Right lobe of liver (tissue), 6 donors: ENCODE data around the gene KRT8. TPM values are rescaled to one million over a fixed set of nuclear protein-coding genes. Genes with fewer than 3 reads are reported as not detected.

ENCODE experiments used
- ATAC-seq, 4 donors: fragments of 200-7000 bp; cut with Tn5 transposase; one replicate each; pipeline ENCODE4 v1.9.1; 2020; ENCODE audit warnings: mild to moderate bottlenecking in 4 of 4, moderate library complexity in 4 of 4
- DNase-seq, 3 donors: peaks; one replicate each; pipeline ENCODE4 v3.0.0-alpha.2; 2020
- H3K27ac ChIP-seq, 3 donors: fragments of 200-600 bp; one replicate each; pipeline ENCODE4 v1.8.0; 2022
- H3K27me3 ChIP-seq, 2 donors: fragments of 200-600 bp; one replicate each; pipeline ENCODE4 v1.8.0; 2022
- H3K36me3 ChIP-seq, 4 donors: fragments of 200-600 bp; sonication (generic) in 1 of 4; one replicate each; pipeline versions ENCODE4 v1.5.1 to v1.8.0; 2017 to 2022; ENCODE audit warnings: control low read depth in 1 of 4
- H3K4me1 ChIP-seq, 4 donors: fragments of 200-600 bp; sonication (generic) in 1 of 4; one replicate each; pipeline versions ENCODE4 v1.5.1 to v1.8.0; 2017 to 2022; ENCODE audit warnings: control low read depth in 1 of 4
- H3K4me3 ChIP-seq, 3 donors: fragments of 200-600 bp; one replicate each; pipeline ENCODE4 v1.8.0; 2022
- H3K9me3 ChIP-seq, 4 donors: fragments of 200-600 bp; sonication (generic) in 1 of 4; one replicate each; pipeline versions ENCODE4 v1.5.1 to v1.8.0; 2017 to 2022; ENCODE audit warnings: control low read depth in 1 of 4
- CTCF ChIP-seq, 4 donors: fragments of 200-600 bp in 3 of 4; fragments of 450-650 bp in 1 of 4; IDR thresholded peaks; one replicate each; pipeline versions ENCODE4 v1.5.1 to v1.8.0; 2016 to 2022; ENCODE audit warnings: antibody characterized with exemption in 4 of 4, mild to moderate bottlenecking in 2 of 4
- POLR2A ChIP-seq: fragments of 450-650 bp; IDR thresholded peaks from one replicate; pipeline ENCODE4 v1.6.1; 2017; ENCODE audit warnings: antibody characterized with exemption, mild to moderate bottlenecking
- WGBS: methylation state at CpG from one replicate; pipeline ENCODE4 v1.1.6; 2018; ENCODE audit warnings: low coverage, low lambda C conversion rate; ENCODE audit not compliant: insufficient coverage; ENCODE audit errors: missing lambda C conversion rate; 5-methylcytosine and 5-hydroxymethylcytosine counted together
- intact Hi-C, 2 donors: fragments of 100-400 bp; cut with DNase I; formaldehyde crosslinking; loops; one replicate each; pipeline versions ENCODE4 v1.11.2 to v1.14.1; 2022
- total RNA-seq, 6 experiments: library from RNA; depleted of rRNA in 2 of 6; stranded (reverse); fragments of >200 nt in 2 of 6; fragmentation: NEBNext Ultra II Directional in 3 of 6; extraction: Animal tissue kit (Norgen Biotek cat#: 25700) in 3 of 6; gene quantifications; one replicate each; pipeline versions ENCODE4 v1.1.0 to v1.2.4, GENCODE V29; 2016 to 2023
- donor health status: DM: no; HTN: yes; CAD: no.
- donor health status: DM: no; HTN: no; CAD: no.
- donor health status: DM: no; HTN: no; CAD: no.
- donor health status: DM: no; HTN: yes; CAD: no.
- donor health status: DM: no; HTN: yes; CAD: no.

Gene KRT8
- total RNA-seq, 6 experiments from 2014 or later = 149 to 1,003 (median 436) TPM

- Histone ChIP-seq H3K4me3 (no peak overlapping the region), H3K27ac (no peak overlapping the region), H3K27me3 (no peaks in the 10 kb centered on the region), H3K9me3 (no peaks in the 10 kb centered on the region), H3K36me3 (no peaks in the 10 kb centered on the region), H3K4me1 (peaks cover 0 to 14% (median 2%) of the 10 kb centered on the region in 4 donors)
- DNase-seq (no peak), ATAC-seq (peak in 1 of 4 donors; percentile 5)
- no peak for TF ChIP-seq POLR2A
- no peak for TF ChIP-seq CTCF (IDR thresholded peaks at IDR 0.05)
- WGBS = 70% methylated on average over 6 of the region's 10 CpGs
- intact Hi-C loops = no loop called here
Measured at GRCh38 chr12:52910248-52910883, 5.5 kb upstream of the KRT8 start.

DNA sequence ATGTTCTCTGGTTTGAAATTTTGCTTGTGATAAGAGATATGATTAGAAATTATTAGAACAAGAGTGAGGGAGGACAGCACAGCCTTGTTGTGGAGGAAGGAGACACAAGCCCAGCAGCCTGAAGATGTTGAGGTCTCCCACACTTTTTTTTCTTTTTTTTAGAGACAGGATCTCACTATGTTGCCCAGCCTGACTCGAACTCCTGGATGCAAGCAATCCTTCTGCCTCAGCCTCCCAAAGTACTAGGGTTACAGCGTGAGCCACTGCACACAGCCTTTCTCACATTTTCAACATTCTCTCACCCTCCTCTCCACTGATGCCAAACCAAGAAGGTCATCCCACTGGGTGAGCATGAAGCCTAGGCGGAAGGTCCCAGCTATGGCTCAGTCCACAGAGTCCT lies 4.9 kb upstream of the KRT8 start:
- no peaks in the 10 kb centered on the region for H3K27me3 ChIP-seq
- H3K4me3 ChIP-seq = no peak overlapping the region
- ATAC-seq = no peak
- 100% methylated on average over 1 of the region's 3 CpGs for WGBS
- peaks cover 0 to 17% (median 3%) of the 10 kb centered on the region in 4 donors for H3K4me1 ChIP-seq
- H3K9me3 ChIP-seq = no peaks in the 10 kb centered on the region
- intact Hi-C loops = no loop called here
- no peak for TF ChIP-seq POLR2A
- TF ChIP-seq CTCF (IDR thresholded peaks at IDR 0.05) = no peak
- no peaks in the 10 kb centered on the region for H3K36me3 ChIP-seq
- no peak overlapping the region for H3K27ac ChIP-seq
- DNase-seq = no peak

DNA sequence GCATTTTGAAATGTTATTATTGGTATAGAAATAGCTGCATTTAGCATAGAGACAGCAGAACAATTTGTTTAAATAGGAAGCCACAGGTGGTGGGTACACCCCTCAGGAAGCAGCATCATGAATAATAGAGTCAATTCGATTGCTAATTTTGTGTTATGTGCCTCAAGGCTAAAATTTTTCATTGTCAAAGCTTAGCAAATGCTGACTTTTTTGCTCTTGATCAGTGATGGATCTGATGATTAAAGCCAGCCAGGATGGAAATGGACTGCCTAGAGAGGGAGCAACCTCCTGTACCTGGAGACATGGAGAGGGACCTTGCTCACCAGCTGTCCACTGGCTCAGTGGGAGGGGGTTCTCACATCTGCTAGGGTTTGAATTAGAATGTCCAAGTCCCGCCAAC lies 4.5 kb upstream of the KRT8 start:
- H3K27ac ChIP-seq = no peak overlapping the region

GRCh38 chr12:52907092-52907810 lies 2.4 kb upstream of the KRT8 start:
- no peak for TF ChIP-seq CTCF (IDR thresholded peaks at IDR 0.05)
- TF ChIP-seq POLR2A = no peak
- H3K27ac ChIP-seq = peak overlapping the region; percentile 31 to 78 (median 61)
- DNase-seq = peak in 2 of 3 donors; percentile 69 to 71
- whole genome bisulfite sequencing = 19% methylated on average over 3 of the region's 7 CpGs
- H3K4me1 ChIP-seq = peaks cover 0 to 17% (median 4%) of the 10 kb centered on the region in 4 donors
- no peaks in the 10 kb centered on the region for H3K36me3 ChIP-seq
- no peaks in the 10 kb centered on the region for H3K27me3 ChIP-seq
- H3K4me3 ChIP-seq = no peak overlapping the region
- no peaks in the 10 kb centered on the region for H3K9me3 ChIP-seq
- no peak for ATAC-seq
- intact Hi-C loops = no loop called here

More for the DNA sequence above, 4.5 kb upstream of the KRT8 start:
- no peak for DNase-seq
- TF ChIP-seq CTCF (IDR thresholded peaks at IDR 0.05) (no peak), POLR2A (no peak)
- H3K4me3 ChIP-seq = no peak overlapping the region
- peaks cover 0 to 17% (median 3%) of the 10 kb centered on the region in 4 donors for H3K4me1 ChIP-seq
- ATAC-seq = no peak
- H3K36me3 ChIP-seq = no peaks in the 10 kb centered on the region
- 33% methylated on average over 1 of the region's 2 CpGs for WGBS
- intact Hi-C loops = no loop called here
- no peaks in the 10 kb centered on the region for H3K9me3 ChIP-seq
- H3K27me3 ChIP-seq = no peaks in the 10 kb centered on the region
